Eye (tissue), 1 donor: ENCODE results near the gene EPC1.

Experiments used
- DNase-seq: peaks from one replicate; pipeline ENCODE4 v3.0.0-alpha.2; 2015

The EPC1 gene

GRCh38 chr10:32331606-32332005 is 15.4 kb downstream of the EPC1 start:
- no peak for DNase-seq

- DNase-seq, result no peak
Measured at GRCh38 chr10:32330214-32330613, 16.7 kb downstream of the EPC1 start.

- DNase-seq, result no peak
Measured at GRCh38 chr10:32329061-32329460, 17.9 kb downstream of the EPC1 start.

- no peak for DNase-seq
Measured at GRCh38 chr10:32328499-32328898, 18.5 kb downstream of the EPC1 start.

- no peak for DNase-seq
Measured at GRCh38 chr10:32327364-32327691, 19.6 kb downstream of the EPC1 start.

- DNase-seq, result no peak
Measured at GRCh38 chr10:32326680-32327363, 20.1 kb downstream of the EPC1 start.

GRCh38 chr10:32326119-32326518 is 20.8 kb downstream of the EPC1 start:
- no peak for DNase-seq

- DNase-seq, result no peak
Measured at GRCh38 chr10:32323051-32323450, 23.9 kb downstream of the EPC1 start.

- DNase-seq, result no peak
Measured at GRCh38 chr10:32321016-32321631, 25.8 kb downstream of the EPC1 start.

- no peak for DNase-seq
Measured at GRCh38 chr10:32318476-32318896, 28.5 kb downstream of the EPC1 start.

- DNase-seq, result no peak
Measured at GRCh38 chr10:32317795-32318357, 29.1 kb downstream of the EPC1 start.

GRCh38 chr10:32315424-32315823 is 31.5 kb downstream of the EPC1 start:
- no peak for DNase-seq

- no peak for DNase-seq
Measured at GRCh38 chr10:32314588-32314987, 32.4 kb downstream of the EPC1 start.

GRCh38 chr10:32308027-32308603 is 38.8 kb downstream of the EPC1 start:
- no peak for DNase-seq

- no peak for DNase-seq
Measured at GRCh38 chr10:32307609-32308008, 39.3 kb downstream of the EPC1 start.

GRCh38 chr10:32299354-32299980 is 47.5 kb downstream of the EPC1 start:
- no peak for DNase-seq

GRCh38 chr10:32298075-32298812 is 48.7 kb downstream of the EPC1 start:
- DNase-seq, result no peak

- DNase-seq, result no peak
Measured at GRCh38 chr10:32295027-32295426, 51.9 kb downstream of the EPC1 start.

- no peak for DNase-seq
Measured at GRCh38 chr10:32293581-32293980, 53.4 kb downstream of the EPC1 start.

GRCh38 chr10:32279795-32280194 is 67.2 kb downstream of the EPC1 start:
- DNase-seq, result no peak

- no peak for DNase-seq
Measured at GRCh38 chr10:32273336-32273735, 73.6 kb downstream of the EPC1 start.

- no peak for DNase-seq
Measured at GRCh38 chr10:32271617-32272016, 75.3 kb downstream of the EPC1 start.
